Endothelial cell of umbilical vein (primary cell): ENCODE data around the gene C14orf132. TPM values are rescaled to one million over a fixed set of nuclear protein-coding genes. Genes with fewer than 3 reads are reported as not detected.

ENCODE experiments used
- BruUV-seq: library from RNA; stranded (reverse); fragments of 400-500 nt; replicated peaks from 2 replicates; lab custom pipeline; 2021; lab: Mats Ljungman, UMichigan
- CTCF ChIA-PET: fragments of 300-600, 350-600 bp; sonication (Branson Sonifier 250); formaldehyde crosslinking; loops from one replicate; lab custom pipeline; 2021; ENCODE audit warnings: antibody characterized with exemption, inconsistent platforms; lab: Charles Lee
- POLR2A ChIA-PET: fragments of 300-600, 350-600 bp; sonication (Branson Sonifier 250); formaldehyde crosslinking; loops from one replicate; lab custom pipeline; 2021; ENCODE audit warnings: antibody characterized with exemption, inconsistent platforms; lab: Charles Lee
- DNase-seq: peaks from one replicate; pipeline ENCODE4 v3.0.0-alpha.2; 2011; ENCODE audit warnings: low read depth, low spot score
- FAIRE-seq: peaks from 2 replicates; lab custom pipeline; 2011; peaks lifted over from hg19 to GRCh38; lab: Jason Lieb, UNC
- H2AFZ ChIP-seq: 2 replicates; pipeline ENCODE4 v1.6.0; 2012; ENCODE audit warnings: low read depth, low read length, control low read depth, inconsistent platforms
- H3K27ac ChIP-seq: 2 replicates; pipeline ENCODE4 v1.5.1; 2011; ENCODE audit warnings: low read depth, mild to moderate bottlenecking, control low read depth, low read length, moderate library complexity; ENCODE audit not compliant: insufficient read depth
- H3K27me3 ChIP-seq, 2 experiments: 2 replicates each; pipeline versions ENCODE4 v1.6.0 to v1.6.1; 2011; ENCODE audit warnings: low read length in 2 of 2, mixed read lengths in 1 of 2; ENCODE audit not compliant: control insufficient read depth in 2 of 2, insufficient read depth in 2 of 2
- H3K36me3 ChIP-seq, 2 experiments: 2 replicates in 1 of 2; 3 replicates in 1 of 2; pipeline ENCODE4 v1.5.1; 2011; ENCODE audit warnings: low read length in 2 of 2, mild to moderate bottlenecking in 1 of 2, moderate library complexity in 1 of 2; ENCODE audit not compliant: control insufficient read depth in 2 of 2, insufficient read depth in 2 of 2; ENCODE audit errors: extremely low read depth in 1 of 2
- H3K4me1 ChIP-seq: 3 replicates; pipeline ENCODE4 v1.5.1; 2011; ENCODE audit warnings: mild to moderate bottlenecking, low read length; ENCODE audit not compliant: control insufficient read depth, insufficient read depth; ENCODE audit errors: extremely low read depth
- H3K4me2 ChIP-seq: 2 replicates; pipeline ENCODE4 v1.6.1; 2011; ENCODE audit warnings: low read length, control low read depth, mixed read lengths; ENCODE audit not compliant: insufficient read depth
- H3K4me3 ChIP-seq, 3 experiments: fragments of 200-600 bp in 1 of 3; sonication (generic), shearing (Covaris generic) in 1 of 3; replicated peaks in 1 of 3; 2 replicates each; pipeline ENCODE4 v1.5.1; 2011 to 2016; ENCODE audit warnings: control low read depth in 3 of 3, low read length in 3 of 3, mild to moderate bottlenecking in 2 of 3, inconsistent platforms in 1 of 3, low read depth in 1 of 3, moderate library complexity in 1 of 3; ENCODE audit not compliant: insufficient read depth in 1 of 3
- H3K79me2 ChIP-seq: 2 replicates; pipeline ENCODE4 v1.6.0; 2012; ENCODE audit warnings: low read length, inconsistent platforms; ENCODE audit not compliant: control insufficient read depth, insufficient read depth
- H3K9ac ChIP-seq: replicated peaks from 2 replicates; pipeline ENCODE3; 2011; ENCODE audit warnings: low read length, control low read depth; ENCODE audit not compliant: insufficient read depth; ENCODE audit errors: extremely low read depth
- H3K9me1 ChIP-seq: replicated peaks from 3 replicates; pipeline ENCODE4 v1.6.0; 2011; ENCODE audit warnings: mild to moderate bottlenecking, low read length; ENCODE audit not compliant: control insufficient read depth, insufficient read depth; ENCODE audit errors: extremely low read depth
- H3K9me3 ChIP-seq: replicated peaks from 2 replicates; pipeline ENCODE4 v1.5.1; 2012; ENCODE audit warnings: low read length, inconsistent platforms; ENCODE audit not compliant: control insufficient read depth, insufficient read depth
- H4K20me1 ChIP-seq: replicated peaks from 2 replicates; pipeline ENCODE3; 2011; ENCODE audit warnings: mild to moderate bottlenecking, low read length; ENCODE audit not compliant: control insufficient read depth, insufficient read depth; ENCODE audit errors: extremely low read depth
- CTCF ChIP-seq, 2 donors: IDR thresholded peaks; 1 replicate in 1 of 2; 2 replicates in 1 of 2; pipeline ENCODE4 v1.5.1; 2011; ENCODE audit warnings: low read length in 2 of 2, mild to moderate bottlenecking in 2 of 2, moderate library complexity in 2 of 2, control low read depth in 1 of 2, inconsistent platforms in 1 of 2, low read depth in 1 of 2; ENCODE audit not compliant: insufficient read depth in 1 of 2; ENCODE audit errors: extremely low read depth in 1 of 2
- EZH2 ChIP-seq: IDR thresholded peaks from 2 replicates; pipeline ENCODE4 v1.6.1; 2012; ENCODE audit warnings: borderline replicate concordance, low read depth, mild to moderate bottlenecking, moderate library complexity, low read length, inconsistent platforms; ENCODE audit not compliant: severe bottlenecking
- FOS ChIP-seq: IDR thresholded peaks from 2 replicates; pipeline ENCODE4 v1.6.1; 2011; ENCODE audit warnings: mild to moderate bottlenecking, low read length, moderate library complexity, borderline replicate concordance; ENCODE audit not compliant: insufficient read depth
- GATA2 ChIP-seq: IDR thresholded peaks from 2 replicates; pipeline ENCODE4 v1.7.0; 2011; ENCODE audit warnings: low read depth, mild to moderate bottlenecking, moderate library complexity, mixed read lengths, low read length; ENCODE audit not compliant: insufficient read length, insufficient read depth
- JUN ChIP-seq: IDR thresholded peaks from 2 replicates; pipeline ENCODE4 v1.6.1; 2011; ENCODE audit warnings: borderline replicate concordance, low read depth; ENCODE audit not compliant: insufficient read length, insufficient read depth
- MAX ChIP-seq: IDR thresholded peaks from 2 replicates; pipeline ENCODE4 v1.6.1; 2011; ENCODE audit not compliant: insufficient read depth, insufficient read length
- MYC ChIP-seq: IDR thresholded peaks from one replicate; pipeline ENCODE4 v1.6.1; 2011; ENCODE audit warnings: mild to moderate bottlenecking, low read depth, low read length
- POLR2A ChIP-seq: IDR thresholded peaks from 2 replicates; pipeline ENCODE4 v1.6.1; 2012; ENCODE audit warnings: low read depth, mild to moderate bottlenecking, control low read depth, low read length
- POLR2AphosphoS5 ChIP-seq: IDR thresholded peaks from 2 replicates; pipeline ENCODE4 v1.6.1; 2012; ENCODE audit warnings: low read depth, mild to moderate bottlenecking, control low read depth, low read length, moderate library complexity; ENCODE audit not compliant: insufficient read depth
- dilution Hi-C: fragments of 300-500 bp; cut with MboI; formaldehyde crosslinking; loops from one replicate; pipeline ENCODE4 v1.15.0; 2019; ENCODE audit warnings: low sequenced_read_pairs; ENCODE audit not compliant: extremely low pct_ligation_motif_present
- intact Hi-C: fragments of 100-400 bp; cut with micrococcal nuclease; formaldehyde crosslinking; loops from one replicate; pipeline ENCODE4 v1.10.0; 2022
- polyA plus RNA-seq, 4 experiments: library from polyadenylated mRNA; depleted of rRNA in 3 of 4; stranded (reverse) in 3 of 4; unstranded in 1 of 4; fragments of >200 nt; gene quantifications; 2 replicates each; pipeline versions ENCODE4 v1.2.1 to v1.2.3, GENCODE V29; 2011 to 2012; ENCODE audit warnings: missing spikeins in 1 of 4
- total RNA-seq: library from RNA; stranded (reverse); gene quantifications from 2 replicates; pipeline ENCODE4 v1.2.3, GENCODE V29; 2021

The C14orf132 gene
- total and polyA plus RNA-seq, 2 donors (not counting 3 experiments of a cell fraction or from before 2014, with no cell fraction given): 3.2 to 7.6 TPM

- Histone ChIP-seq H3K4me1 (no peaks in the 10 kb centered on the region), H3K4me2 (no peak overlapping the region), H3K36me3 (no peaks in the 10 kb centered on the region), H3K27me3 (no peaks in the 10 kb centered on the region), H3K27ac (no peak overlapping the region), H4K20me1 (no peaks in the 10 kb centered on the region), H3K4me3 (no peak overlapping the region), H3K9ac (no peak overlapping the region), H2AFZ (no peak overlapping the region), H3K9me1 (no peaks in the 10 kb centered on the region), H3K79me2 (no peaks in the 10 kb centered on the region), H3K9me3 (no peaks in the 10 kb centered on the region)
- no peak for FAIRE-seq
- no peak for DNase-seq
- no peak for TF ChIP-seq EZH2
- TF ChIP-seq JUN: no peak
- intact Hi-C loops: no loop called here
- BruUV-seq: no TSS peak
- ChIA-PET CTCF (interaction anchor here (1.4 kb wide), 1 partner anchor 197 kb away, joined by 3 read pairs; no protein-coding TSS in a partner anchor), POLR2A (no interaction called here)
- dilution Hi-C loops: no loop called here
Observed at GRCh38 chr14:96078625-96079016, 39.5 kb downstream of the C14orf132 start.

- no peak overlapping the region for H3K4me2 ChIP-seq
- H3K27me3 ChIP-seq: no peaks in the 10 kb centered on the region
- dilution Hi-C loops: no loop called here
- H3K27ac ChIP-seq: no peak overlapping the region
- no peak overlapping the region for H3K9ac ChIP-seq
- no peak overlapping the region for H2AFZ ChIP-seq
- no peaks in the 10 kb centered on the region for H3K4me1 ChIP-seq
- TF ChIP-seq JUN: no peak
- no peak for TF ChIP-seq MYC
- no peak for TF ChIP-seq GATA2
- no peak for TF ChIP-seq CTCF (IDR thresholded peaks at IDR 0.05; ENCODE audit: extremely low read depth in 1 of 2, insufficient read depth in 1 of 2, low read depth in 1 of 2, low read length in 2 of 2)
- TF ChIP-seq EZH2: no peak
- TF ChIP-seq FOS: no peak
- no peak for TF ChIP-seq MAX
- no peak for TF ChIP-seq POLR2A
- no peak for TF ChIP-seq POLR2AphosphoS5
- ChIA-PET POLR2A (no interaction called here), CTCF (interaction anchor here (1.4 kb wide), 1 partner anchor 197 kb away, joined by 3 read pairs; no protein-coding TSS in a partner anchor)
- no peaks in the 10 kb centered on the region for H3K36me3 ChIP-seq
- H3K9me1 ChIP-seq: no peaks in the 10 kb centered on the region
- H4K20me1 ChIP-seq: no peaks in the 10 kb centered on the region
- no peak overlapping the region for H3K4me3 ChIP-seq
- no TSS peak for BruUV-seq
- no peaks in the 10 kb centered on the region for H3K9me3 ChIP-seq
- DNase-seq (no peak), FAIRE-seq (no peak)
- no peaks in the 10 kb centered on the region for H3K79me2 ChIP-seq
- intact Hi-C loops: no loop called here
Observed at GRCh38 chr14:96079066-96079465, 39.9 kb downstream of the C14orf132 start.
